ENCODE measurements around the gene TTC22. TPM values are rescaled to one million over a fixed set of nuclear protein-coding genes. Genes with fewer than 3 reads are reported as not detected.

TTC22 gene
- total RNA-seq, 1 donor from 2014 or later, result not detected

- Mint-ChIP-seq H3K36me3 (ENCODE audit: unreplicated experiment) (no peaks in the 10 kb centered on the region), H3K9me3 (ENCODE audit: unreplicated experiment) (no peaks in the 10 kb centered on the region), H3K4me1 (ENCODE audit: unreplicated experiment) (no peaks in the 10 kb centered on the region), H3K27ac (ENCODE audit: unreplicated experiment) (no peak overlapping the region), H3K4me3 (ENCODE audit: unreplicated experiment) (no peak overlapping the region), H3K27me3 (ENCODE audit: unreplicated experiment) (peaks cover 26% of the 10 kb centered on the region)
- DNase-seq (ENCODE audit: extremely low spot score, unreplicated experiment), result no peak
- TF ChIP-seq CTCF (IDR thresholded peaks at IDR 0.05), result no peak
Measured at GRCh38 chr1:54784066-54784465, 17.1 kb downstream of the TTC22 start.

- no peak for TF ChIP-seq CTCF (IDR thresholded peaks at IDR 0.05)
- Mint-ChIP-seq H3K4me1 (ENCODE audit: unreplicated experiment) (no peaks in the 10 kb centered on the region), H3K4me3 (ENCODE audit: unreplicated experiment) (no peak overlapping the region), H3K27ac (ENCODE audit: unreplicated experiment) (no peak overlapping the region), H3K36me3 (ENCODE audit: unreplicated experiment) (no peaks in the 10 kb centered on the region), H3K27me3 (ENCODE audit: unreplicated experiment) (peaks cover 28% of the 10 kb centered on the region), H3K9me3 (ENCODE audit: unreplicated experiment) (no peaks in the 10 kb centered on the region)
- DNase-seq (ENCODE audit: extremely low spot score, unreplicated experiment), result no peak
Measured at GRCh38 chr1:54782588-54782987, 18.5 kb downstream of the TTC22 start.

GRCh38 chr1:54782156-54782555 lies 19.0 kb downstream of the TTC22 start:
- Mint-ChIP-seq H3K27me3 (ENCODE audit: unreplicated experiment) (peaks cover 28% of the 10 kb centered on the region), H3K27ac (ENCODE audit: unreplicated experiment) (no peak overlapping the region)
- TF ChIP-seq CTCF (IDR thresholded peaks at IDR 0.05), result no peak

GRCh38 chr1:54781023-54781723 lies 19.9 kb downstream of the TTC22 start:
- no peaks in the 10 kb centered on the region for H3K36me3 Mint-ChIP-seq (ENCODE audit: unreplicated experiment)
- no peak for DNase-seq (ENCODE audit: extremely low spot score, unreplicated experiment)
- no peak overlapping the region for H3K27ac Mint-ChIP-seq (ENCODE audit: unreplicated experiment)
- peaks cover 24% of the 10 kb centered on the region for H3K27me3 Mint-ChIP-seq (ENCODE audit: unreplicated experiment)
- H3K9me3 Mint-ChIP-seq (ENCODE audit: unreplicated experiment), result no peaks in the 10 kb centered on the region
- no peak overlapping the region for H3K4me3 Mint-ChIP-seq (ENCODE audit: unreplicated experiment)
- TF ChIP-seq CTCF (IDR thresholded peaks at IDR 0.05), result no peak
- no peaks in the 10 kb centered on the region for H3K4me1 Mint-ChIP-seq (ENCODE audit: unreplicated experiment)

More at GRCh38 chr1:54782156-54782555, 19.0 kb downstream of the TTC22 start:
- H3K4me1 Mint-ChIP-seq (ENCODE audit: unreplicated experiment), result no peaks in the 10 kb centered on the region
- H3K36me3 Mint-ChIP-seq (ENCODE audit: unreplicated experiment), result no peaks in the 10 kb centered on the region
- DNase-seq (ENCODE audit: extremely low spot score, unreplicated experiment), result no peak
- H3K4me3 Mint-ChIP-seq (ENCODE audit: unreplicated experiment), result no peak overlapping the region
- no peaks in the 10 kb centered on the region for H3K9me3 Mint-ChIP-seq (ENCODE audit: unreplicated experiment)

GRCh38 chr1:54777431-54777830 lies 23.7 kb downstream of the TTC22 start:
- DNase-seq (ENCODE audit: extremely low spot score, unreplicated experiment), result no peak
- no peak for TF ChIP-seq CTCF (IDR thresholded peaks at IDR 0.05)
- H3K36me3 Mint-ChIP-seq (ENCODE audit: unreplicated experiment), result no peaks in the 10 kb centered on the region
- H3K9me3 Mint-ChIP-seq (ENCODE audit: unreplicated experiment), result no peaks in the 10 kb centered on the region
- no peaks in the 10 kb centered on the region for H3K4me1 Mint-ChIP-seq (ENCODE audit: unreplicated experiment)
- H3K27me3 Mint-ChIP-seq (ENCODE audit: unreplicated experiment), result peaks cover 16% of the 10 kb centered on the region
- no peak overlapping the region for H3K4me3 Mint-ChIP-seq (ENCODE audit: unreplicated experiment)
- H3K27ac Mint-ChIP-seq (ENCODE audit: unreplicated experiment), result no peak overlapping the region

All from osteocyte (in vitro differentiated cells).